Hepatocyte (in vitro differentiated cells): ENCODE results near the gene C20orf173. TPM values are rescaled to one million over a fixed set of nuclear protein-coding genes. Genes with fewer than 3 reads are reported as not detected.

ENCODE experiments used
- DNase-seq: peaks from one replicate; pipeline ENCODE4 v3.0.0-alpha.2; 2016; ENCODE audit warnings: low spot score
- H2AFZ ChIP-seq: fragments of 200-600 bp; sonication (generic); 2 replicates; pipeline ENCODE4 v1.6.0; 2016; ENCODE audit warnings: antibody characterized with exemption, mild to moderate bottlenecking
- H3K27ac ChIP-seq: fragments of 200-600 bp; sonication (generic); 2 replicates; pipeline ENCODE4 v1.5.1; 2016; ENCODE audit warnings: mild to moderate bottlenecking
- H3K27me3 ChIP-seq: fragments of 200-600 bp; sonication (generic); 2 replicates; pipeline ENCODE4 v1.6.1; 2016
- H3K36me3 ChIP-seq: fragments of 200-600 bp; sonication (generic); replicated peaks from 2 replicates; pipeline ENCODE4 v1.5.1; 2016; ENCODE audit warnings: low read depth; ENCODE audit not compliant: insufficient read depth
- H3K4me1 ChIP-seq: fragments of 200-600 bp; sonication (generic); 2 replicates; pipeline ENCODE4 v1.5.1; 2016; ENCODE audit warnings: mild to moderate bottlenecking, moderate library complexity; ENCODE audit not compliant: insufficient read depth
- H3K4me2 ChIP-seq: fragments of 200-600 bp; sonication (generic); 2 replicates; pipeline ENCODE4 v1.6.0; 2016
- H3K4me3 ChIP-seq: fragments of 200-600 bp; sonication (generic); 2 replicates; pipeline ENCODE4 v1.5.1; 2016; ENCODE audit warnings: mild to moderate bottlenecking
- H3K79me2 ChIP-seq: fragments of 200-600 bp; sonication (generic); 2 replicates; pipeline ENCODE4 v1.6.0; 2017; ENCODE audit warnings: mild to moderate bottlenecking
- H3K9me2 ChIP-seq: fragments of 200-600 bp; sonication (generic); replicated peaks from 2 replicates; pipeline ENCODE4 v1.6.0; 2017; ENCODE audit warnings: mild to moderate bottlenecking; ENCODE audit not compliant: insufficient read depth
- H3K9me3 ChIP-seq: fragments of 200-600 bp; sonication (generic); 2 replicates; pipeline ENCODE4 v1.5.1; 2016; ENCODE audit warnings: low read depth, mild to moderate bottlenecking
- H4K20me1 ChIP-seq: fragments of 200-600 bp; sonication (generic); 2 replicates; pipeline ENCODE4 v1.6.0; 2016; ENCODE audit warnings: mild to moderate bottlenecking; ENCODE audit not compliant: insufficient read depth, poor library complexity, severe bottlenecking
- CTCF ChIP-seq: fragments of 200-600 bp; sonication (generic); IDR thresholded peaks from 2 replicates; pipeline ENCODE4 v1.5.1; 2016; ENCODE audit warnings: antibody characterized with exemption, mild to moderate bottlenecking; ENCODE audit not compliant: poor library complexity
- EZH2 ChIP-seq: fragments of 200-600 bp; sonication (generic); IDR thresholded peaks from 2 replicates; pipeline ENCODE4 v1.6.1; 2016; ENCODE audit warnings: antibody characterized with exemption, mild to moderate bottlenecking, borderline replicate concordance
- EZH2phosphoT487 ChIP-seq: fragments of 200-600 bp; sonication (generic); IDR thresholded peaks from one replicate; pipeline ENCODE4 v1.6.1; 2018; ENCODE audit warnings: antibody characterized with exemption, mild to moderate bottlenecking, low read depth, moderate library complexity; ENCODE audit not compliant: unreplicated experiment, severe bottlenecking
- WGBS: methylation state at CpG from one replicate; pipeline ENCODE4 v1.1.6; 2016; ENCODE audit warnings: low lambda C conversion rate; ENCODE audit errors: missing lambda C conversion rate; 5-methylcytosine and 5-hydroxymethylcytosine counted together
- polyA plus RNA-seq: library from polyadenylated mRNA; unstranded; fragments of >200 nt; fragmentation: Nextera tagmentation; extraction: Ambion mirVana; gene quantifications from 2 replicates; pipeline ENCODE4 v1.2.1, GENCODE V29; 2016
- total RNA-seq: library from RNA; depleted of rRNA; stranded (reverse); fragments of >200 nt; gene quantifications from 2 replicates; pipeline ENCODE4 v1.2.3, GENCODE V29; 2014

The C20orf173 gene
- total RNA-seq (not detected in 2 replicates), polyA plus RNA-seq (not detected in 2 replicates)

DNA sequence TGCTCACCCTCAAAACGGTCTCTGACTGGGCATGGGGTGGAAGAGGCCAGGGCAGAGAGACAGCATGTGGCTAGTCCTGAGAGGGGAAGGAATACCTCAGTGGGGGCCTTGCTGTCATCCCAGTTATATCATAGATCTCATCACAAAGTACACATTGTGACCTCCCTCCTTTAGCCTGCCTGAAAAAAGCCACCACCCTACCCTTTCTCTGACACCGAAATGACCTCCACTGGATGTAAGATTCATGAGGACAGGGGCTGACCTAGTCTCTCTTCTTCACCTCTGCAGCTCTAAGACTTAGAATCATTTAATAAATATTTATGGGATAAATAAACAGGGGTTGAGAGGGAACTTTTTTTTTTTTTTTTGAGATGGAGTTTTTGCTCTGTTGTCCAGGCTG lies at the start of gene C20orf173:
TSS of gene C20orf173 (minus strand) at position 101 of the 400 bp plus-strand sequence. CDS start 279 bp downstream, outside the sequence.
- Histone ChIP-seq H3K4me1 (no peaks in the 10 kb centered on the region), H3K79me2 (no peaks in the 10 kb centered on the region), H3K9me3 (no peaks in the 10 kb centered on the region), H4K20me1 (no peaks in the 10 kb centered on the region), H3K4me2 (no peak within 1 kb of the TSS), H3K9me2 (no peaks in the 10 kb centered on the region), H2AFZ (no peak within 1 kb of the TSS), H3K4me3 (no peak within 1 kb of the TSS), H3K36me3 (no peaks in the 10 kb centered on the region), H3K27ac (no peak within 1 kb of the TSS), H3K27me3 (no peaks in the 10 kb centered on the region)
- no peak for DNase-seq
- TF ChIP-seq EZH2phosphoT487 (no peak), CTCF (no peak), EZH2 (no peak)
- WGBS = 81% methylated on average over 2 of the region's 2 CpGs

GRCh38 chr20:35579196-35579595 lies 49.7 kb upstream of the C20orf173 start:
- Histone ChIP-seq H4K20me1 (no peaks in the 10 kb centered on the region), H3K4me1 (peaks cover 3% of the 10 kb centered on the region), H3K27ac (no peak overlapping the region), H3K4me2 (no peak overlapping the region), H3K79me2 (no peaks in the 10 kb centered on the region), H3K9me2 (no peaks in the 10 kb centered on the region), H2AFZ (no peak overlapping the region), H3K4me3 (no peak overlapping the region), H3K27me3 (no peaks in the 10 kb centered on the region), H3K36me3 (no peaks in the 10 kb centered on the region), H3K9me3 (no peaks in the 10 kb centered on the region)
- 97% methylated on average over 6 of the region's 6 CpGs for WGBS
- no peak for DNase-seq
- no peak for TF ChIP-seq EZH2
- no peak for TF ChIP-seq CTCF
- no peak for TF ChIP-seq EZH2phosphoT487

DNA sequence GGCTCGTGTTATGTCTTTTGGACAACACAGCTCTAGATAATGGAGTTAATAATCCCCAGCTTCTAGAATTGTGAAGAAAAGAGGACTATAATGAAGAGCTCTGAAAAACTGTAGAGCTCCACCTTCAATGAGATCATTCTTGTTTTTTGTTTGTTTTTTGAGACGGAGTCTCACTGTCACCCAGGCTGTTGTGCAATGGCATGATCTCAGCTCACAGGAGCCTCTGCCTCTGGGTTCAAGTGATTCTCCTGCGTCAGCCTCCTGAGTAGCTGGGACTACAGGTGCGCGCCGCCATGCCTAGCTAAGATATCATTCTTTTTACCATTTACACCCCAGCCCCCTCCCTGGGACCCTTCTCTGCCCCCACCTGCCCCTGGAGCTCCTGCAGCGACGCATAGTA lies 49.0 kb upstream of the C20orf173 start:
- TF ChIP-seq EZH2 (no peak), CTCF (no peak), EZH2phosphoT487 (no peak)
- Histone ChIP-seq H3K27ac (no peak overlapping the region), H4K20me1 (no peaks in the 10 kb centered on the region), H3K36me3 (no peaks in the 10 kb centered on the region), H3K79me2 (no peaks in the 10 kb centered on the region), H3K4me2 (no peak overlapping the region), H3K27me3 (no peaks in the 10 kb centered on the region), H3K9me3 (no peaks in the 10 kb centered on the region), H3K9me2 (no peaks in the 10 kb centered on the region), H3K4me3 (no peak overlapping the region), H2AFZ (no peak overlapping the region), H3K4me1 (peaks cover 3% of the 10 kb centered on the region)
- DNase-seq = no peak
- 82% methylated on average over 8 of the region's 8 CpGs for WGBS

DNA sequence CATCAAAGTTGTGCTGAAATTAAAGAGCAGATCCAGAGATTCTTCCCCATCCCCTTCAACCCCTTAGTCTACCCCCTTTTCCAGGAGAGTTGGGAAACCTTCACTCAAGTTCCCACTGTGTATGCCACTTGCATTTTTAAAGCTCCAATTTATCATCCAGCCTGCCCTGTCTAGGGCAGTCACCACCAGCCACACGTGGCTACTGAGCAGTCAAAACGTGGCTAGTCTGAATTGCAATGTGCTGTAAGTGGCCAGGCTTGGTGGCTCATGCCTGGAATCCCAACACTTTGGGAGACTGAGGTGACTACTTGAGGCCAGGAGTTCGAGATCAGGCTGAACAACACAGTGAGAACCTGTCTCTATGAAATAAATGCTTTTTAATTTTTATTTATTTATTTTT lies 47.4 kb upstream of the C20orf173 start:
- Histone ChIP-seq H3K9me2 (no peaks in the 10 kb centered on the region), H3K27me3 (no peaks in the 10 kb centered on the region), H3K4me3 (no peak overlapping the region), H3K4me2 (no peak overlapping the region), H2AFZ (no peak overlapping the region), H3K9me3 (no peaks in the 10 kb centered on the region), H4K20me1 (no peaks in the 10 kb centered on the region), H3K4me1 (peaks cover 3% of the 10 kb centered on the region), H3K79me2 (no peaks in the 10 kb centered on the region), H3K36me3 (no peaks in the 10 kb centered on the region), H3K27ac (no peak overlapping the region)
- DNase-seq = no peak
- WGBS = 60% methylated on average over 3 of the region's 3 CpGs
- no peak for TF ChIP-seq EZH2phosphoT487
- no peak for TF ChIP-seq CTCF
- no peak for TF ChIP-seq EZH2
